HL-60/S4 treated with retinoic acid at 250 ng/mL for 4 days and 3 days (cell line): ENCODE measurements around the gene LRRFIP1.
"Not testable (repeated sequence)": the region's sequence is repeated elsewhere in the genome, so short reads cannot be mapped to it uniquely, and the experiment has no call there.

Experiments
- in situ Hi-C: fragments of 300-500 bp; cut with MboI; formaldehyde crosslinking; loops from 2 replicates; pipeline ENCODE4 v1.7.0; 2022; ENCODE audit warnings: low sequenced_read_pairs

Gene LRRFIP1

DNA sequence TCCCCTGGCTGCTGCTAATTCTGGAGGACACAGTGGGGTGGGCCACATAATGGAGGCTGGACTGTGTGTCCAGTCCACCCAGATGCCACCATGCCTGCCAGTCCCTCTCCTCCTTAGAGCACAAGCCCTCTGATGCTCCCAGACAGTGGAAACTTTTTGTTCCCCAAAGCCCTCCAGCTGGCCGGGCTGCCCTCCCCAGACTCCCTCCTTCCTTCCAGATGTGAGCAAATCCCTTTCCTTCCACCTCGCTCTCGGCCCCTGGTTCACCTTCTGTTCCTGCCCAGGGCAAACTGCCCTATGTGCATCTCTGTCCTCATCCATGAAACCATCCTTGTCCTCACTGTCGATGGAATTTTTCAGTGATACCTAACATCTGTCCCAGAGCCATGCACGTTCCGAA, 33.9 kb downstream of the LRRFIP1 start:
- in situ Hi-C loops, result no loop called here

DNA sequence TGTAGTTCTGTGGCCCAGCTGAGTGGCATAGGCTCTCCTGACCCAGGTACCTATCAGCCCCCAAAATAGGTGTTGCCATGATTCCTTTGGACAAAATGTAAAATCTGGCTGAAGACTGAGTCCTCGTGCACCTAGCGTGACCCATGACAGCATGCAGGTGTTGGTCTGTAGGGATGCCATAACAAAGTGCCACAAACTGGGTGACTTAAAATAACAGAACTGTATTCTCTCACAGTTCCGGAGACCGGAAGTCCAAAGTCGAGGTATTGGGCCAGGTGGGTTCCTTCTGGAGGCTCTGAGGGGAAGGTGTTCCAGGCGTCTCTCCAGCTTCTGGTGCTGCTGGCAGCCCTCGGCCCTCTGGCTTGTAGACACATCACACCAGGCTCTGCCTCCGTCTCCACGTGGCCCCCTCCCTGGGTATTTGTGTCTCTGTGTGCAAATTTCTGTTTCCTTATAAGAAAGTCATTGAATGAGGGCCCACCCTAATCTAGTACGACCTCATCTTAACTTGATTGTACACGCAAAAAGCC, 34.5 kb downstream of the LRRFIP1 start:
- in situ Hi-C loops, result no loop called here

DNA sequence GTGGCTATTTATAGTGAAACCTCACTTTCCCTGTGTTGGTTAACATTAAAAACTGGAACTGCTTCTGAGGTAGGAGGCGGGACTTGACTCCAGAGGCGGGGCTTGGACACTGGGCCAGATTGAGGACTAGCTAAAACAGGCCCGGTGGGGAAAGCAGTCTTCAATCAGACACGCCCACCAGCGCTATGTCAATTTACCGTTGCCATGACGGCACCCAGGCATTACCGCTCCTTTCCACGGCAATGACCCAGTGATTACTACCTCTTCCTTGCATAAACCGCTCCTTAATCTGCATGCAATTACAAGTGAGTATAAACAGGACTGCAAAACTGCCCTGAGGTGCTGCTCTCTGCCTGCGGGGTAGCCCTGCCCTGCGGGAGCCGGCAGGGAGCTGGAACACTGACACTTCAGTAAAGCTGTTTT, 35.3 kb downstream of the LRRFIP1 start:
- in situ Hi-C loops, result no loop called here

DNA sequence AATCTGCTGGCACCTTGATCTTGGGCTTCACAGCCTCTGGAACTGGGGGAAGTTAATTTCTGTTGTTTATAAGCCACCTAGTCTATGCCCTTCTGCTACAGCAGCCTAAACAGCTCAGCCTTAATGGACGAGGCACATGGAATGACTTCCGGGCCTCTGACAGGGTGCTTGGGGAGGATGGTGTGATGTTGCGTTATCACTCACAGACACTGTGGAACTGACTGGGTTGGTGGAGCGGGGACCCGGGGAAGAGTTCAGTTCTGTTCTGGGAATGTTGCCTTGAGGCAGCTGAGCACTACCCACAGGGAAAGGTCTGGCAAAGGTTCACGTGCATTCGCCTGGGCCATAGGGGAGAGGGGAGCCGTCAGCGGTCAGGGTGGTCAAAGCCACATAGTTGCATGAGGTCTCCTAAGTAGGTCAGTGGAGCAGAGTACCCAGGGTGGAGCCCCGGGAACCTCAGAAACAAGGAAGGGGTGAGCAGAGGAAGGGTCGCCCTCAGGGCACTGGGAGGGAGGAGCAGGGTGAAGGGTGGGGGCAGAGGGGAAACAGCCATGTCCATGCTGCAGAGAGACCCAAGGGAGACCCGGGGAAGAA, 36.2 kb downstream of the LRRFIP1 start:
- in situ Hi-C loops, result no loop called here

DNA sequence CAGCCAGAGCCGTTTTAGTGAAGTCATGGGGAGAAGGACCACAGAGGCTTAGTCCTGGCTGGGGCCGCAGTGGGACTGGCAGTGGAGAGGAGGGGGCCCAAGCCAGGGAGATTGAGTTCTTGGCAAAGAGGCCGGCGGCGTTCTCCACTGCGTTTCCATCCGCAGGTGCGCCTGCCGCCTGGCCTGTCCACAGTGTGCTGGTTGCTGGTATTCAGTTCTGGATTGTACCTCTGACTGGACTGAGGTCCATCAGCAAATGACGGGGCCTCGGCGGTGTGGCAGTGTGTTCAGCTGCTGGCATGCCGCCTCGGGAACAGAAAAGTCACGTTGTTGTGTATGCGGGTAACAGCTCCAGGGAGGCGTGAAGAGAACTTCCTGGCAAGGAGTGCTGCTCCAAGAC, 36.8 kb downstream of the LRRFIP1 start:
- in situ Hi-C loops, result no loop called here

DNA sequence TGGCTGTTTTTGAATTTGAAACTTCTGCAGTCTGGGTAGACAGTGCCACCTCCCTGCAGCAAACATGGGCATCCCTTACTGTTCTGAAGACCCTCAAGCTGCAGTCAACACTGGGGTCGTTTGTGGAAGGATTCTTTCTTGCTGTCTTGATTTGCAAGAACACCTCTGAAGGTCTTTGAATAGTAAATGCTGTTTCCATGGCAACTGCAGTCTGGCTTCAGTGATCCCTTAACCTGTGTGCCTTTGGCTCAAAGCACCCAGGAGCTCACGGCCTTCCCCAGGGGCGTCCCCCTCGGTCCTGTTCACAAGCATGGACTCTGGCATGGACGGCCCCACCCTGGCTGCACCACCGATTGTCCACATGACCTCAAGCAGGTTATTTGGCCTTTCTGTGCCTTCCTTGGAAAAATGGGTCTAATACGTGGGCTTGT, 38.3 kb downstream of the LRRFIP1 start:
- in situ Hi-C loops, result no loop called here

DNA sequence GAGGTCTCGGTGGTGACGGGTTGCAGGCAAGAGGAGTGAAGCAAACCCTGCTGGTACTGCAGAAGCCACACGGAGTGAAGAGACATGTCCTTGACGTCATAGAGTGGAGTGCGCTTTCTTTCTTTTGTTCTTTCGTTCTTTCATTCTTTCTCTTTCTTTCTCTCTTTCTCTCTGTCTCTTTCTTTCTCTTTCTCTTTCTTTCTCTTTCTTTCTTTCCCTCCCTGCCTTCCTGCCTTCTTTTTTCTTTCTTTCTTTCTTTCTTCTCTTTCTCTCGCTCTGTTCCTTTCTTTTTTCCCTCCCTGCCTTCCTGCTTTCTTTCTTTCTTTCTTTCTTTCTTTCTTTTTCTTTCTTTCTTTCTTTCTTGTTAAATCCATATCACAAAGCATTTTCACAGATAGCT, 39.2 kb downstream of the LRRFIP1 start:
- in situ Hi-C loops, result no loop called here

DNA sequence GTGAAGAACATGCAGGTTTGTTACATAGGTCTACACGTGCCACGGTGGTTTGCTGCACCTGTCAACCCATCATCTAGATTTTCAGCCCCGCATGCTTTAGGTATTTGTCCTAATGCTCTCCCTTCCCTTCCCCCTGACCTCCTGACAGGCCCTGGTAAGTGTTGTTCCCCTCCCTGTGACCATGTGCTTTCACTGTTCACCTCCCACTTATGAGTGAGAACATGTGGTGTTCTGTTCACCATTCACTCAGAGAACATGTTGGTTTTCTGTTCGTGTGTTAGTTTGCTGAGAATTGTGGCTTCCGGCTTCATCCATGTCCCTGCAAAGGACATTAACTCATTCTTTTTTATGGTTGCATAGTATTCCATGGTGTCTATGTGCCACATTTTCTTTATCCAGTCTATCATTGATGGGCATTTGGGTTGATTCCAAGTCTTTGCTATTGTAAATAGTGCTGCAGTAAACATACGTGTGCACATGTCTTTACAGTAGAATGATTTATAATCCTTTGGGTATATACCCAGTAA, 39.7 kb downstream of the LRRFIP1 start:
- in situ Hi-C loops, result not testable (repeated sequence)

DNA sequence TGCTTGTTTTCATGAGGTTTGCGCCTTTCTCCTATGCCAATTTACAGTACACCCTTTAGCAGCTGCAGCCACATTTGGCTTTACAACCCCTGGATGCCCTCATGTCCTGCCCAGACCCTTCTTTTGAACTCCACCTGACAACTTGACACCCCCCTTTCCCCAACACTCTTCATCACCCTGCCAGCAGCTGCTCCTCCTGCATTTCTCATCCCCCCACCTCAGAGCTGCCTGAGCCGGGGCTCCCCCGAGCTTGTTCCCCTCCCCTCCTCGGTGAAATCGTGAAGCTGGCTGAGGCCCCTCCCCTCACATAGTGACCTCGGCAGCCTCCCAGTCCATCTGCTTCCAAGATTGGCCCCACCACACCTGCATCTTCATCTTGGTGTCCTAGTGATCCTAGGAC, 40.5 kb downstream of the LRRFIP1 start:
- in situ Hi-C loops, result no loop called here

DNA sequence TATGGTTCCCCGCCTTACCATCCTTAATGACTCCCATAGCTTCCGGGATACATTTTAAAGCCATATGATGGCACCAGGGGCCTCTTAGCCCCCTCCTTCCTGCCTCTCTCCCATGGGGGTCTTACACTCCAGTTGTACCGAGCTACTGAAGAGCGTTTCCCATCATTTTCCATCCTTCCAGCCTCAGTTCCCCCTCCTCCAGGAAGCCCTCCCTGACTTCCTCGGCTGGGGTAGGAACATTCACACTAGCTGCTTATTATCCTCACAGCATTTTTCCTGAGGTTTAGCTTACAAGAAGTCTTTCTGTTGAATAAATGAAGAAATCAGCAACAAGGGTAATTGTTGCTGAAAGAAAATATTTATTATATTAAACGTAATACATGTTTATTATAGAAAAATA, 41.1 kb downstream of the LRRFIP1 start:
- in situ Hi-C loops, result no loop called here

DNA sequence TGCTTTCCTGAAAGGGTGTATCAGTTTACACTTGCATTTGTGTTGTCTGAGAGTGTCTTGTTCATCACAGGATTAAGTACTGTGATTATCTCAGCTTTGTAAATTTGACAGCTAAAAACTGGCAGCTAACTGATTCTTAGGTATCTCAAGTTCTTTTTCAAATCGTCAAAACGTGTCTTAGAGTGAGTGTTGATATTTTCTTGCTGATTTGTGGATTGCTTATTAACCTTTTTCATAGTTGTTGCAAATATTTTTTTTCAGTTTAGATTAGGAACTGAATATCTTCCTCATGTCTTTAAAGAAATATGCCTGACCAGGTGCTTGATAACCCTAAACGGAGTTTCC, 41.9 kb downstream of the LRRFIP1 start:
- in situ Hi-C loops, result no loop called here

DNA sequence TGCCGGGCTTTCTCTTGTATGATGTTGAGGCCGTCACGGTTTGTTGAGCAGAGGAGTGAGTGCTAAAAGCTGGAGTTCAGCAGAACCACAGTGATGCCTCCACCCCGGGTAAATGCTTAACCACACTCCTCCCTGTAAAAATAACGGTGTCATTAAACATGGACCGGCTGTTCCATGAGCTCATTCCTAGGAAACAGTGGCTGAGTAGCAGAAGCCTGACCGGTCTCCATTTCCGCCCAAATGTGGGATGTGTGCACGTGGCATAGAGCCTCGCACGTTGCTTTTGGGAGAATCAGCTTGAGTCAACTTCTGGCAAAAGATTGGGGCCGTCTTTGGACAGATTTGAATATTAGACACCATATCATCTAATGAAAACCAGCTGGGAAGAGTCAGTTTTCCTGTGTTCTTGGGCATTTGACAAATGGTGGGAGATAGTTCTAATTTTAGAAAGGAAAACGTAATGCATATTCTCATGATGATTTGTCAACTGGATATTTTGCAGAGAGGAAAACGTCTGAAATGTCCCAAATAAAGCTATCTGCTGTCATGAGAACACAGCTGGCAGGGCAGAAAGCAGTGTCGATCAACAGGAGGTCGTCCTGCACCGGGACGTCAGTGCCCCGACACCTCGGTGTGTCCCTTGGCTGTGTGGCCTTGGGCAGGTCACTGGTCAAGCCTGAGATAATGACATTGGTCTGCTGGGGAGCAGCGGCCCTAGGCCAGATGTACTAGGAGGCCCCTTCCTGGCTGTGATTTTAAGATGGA, 42.4 kb downstream of the LRRFIP1 start:
- in situ Hi-C loops, result no loop called here

DNA sequence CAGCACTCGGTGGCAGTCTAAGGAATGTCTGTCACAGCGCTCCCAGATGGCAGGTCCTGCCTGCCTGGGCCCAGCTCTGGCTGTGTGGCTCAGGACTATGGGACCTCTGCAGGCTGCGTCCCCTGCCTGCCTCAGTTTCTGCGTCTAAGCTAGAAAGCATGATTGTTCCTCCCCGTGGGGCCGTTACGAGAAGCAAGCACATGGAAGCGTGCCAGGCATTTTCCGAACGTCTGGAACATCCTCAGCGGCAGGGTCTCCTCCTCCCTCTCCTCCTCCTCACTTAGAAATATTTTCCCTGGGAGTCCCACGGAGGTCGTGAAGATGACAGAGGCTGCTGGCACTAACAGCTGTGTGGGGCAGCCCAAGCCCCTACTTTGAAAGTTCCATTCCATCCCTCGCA, 43.3 kb downstream of the LRRFIP1 start:
- in situ Hi-C loops, result no loop called here

DNA sequence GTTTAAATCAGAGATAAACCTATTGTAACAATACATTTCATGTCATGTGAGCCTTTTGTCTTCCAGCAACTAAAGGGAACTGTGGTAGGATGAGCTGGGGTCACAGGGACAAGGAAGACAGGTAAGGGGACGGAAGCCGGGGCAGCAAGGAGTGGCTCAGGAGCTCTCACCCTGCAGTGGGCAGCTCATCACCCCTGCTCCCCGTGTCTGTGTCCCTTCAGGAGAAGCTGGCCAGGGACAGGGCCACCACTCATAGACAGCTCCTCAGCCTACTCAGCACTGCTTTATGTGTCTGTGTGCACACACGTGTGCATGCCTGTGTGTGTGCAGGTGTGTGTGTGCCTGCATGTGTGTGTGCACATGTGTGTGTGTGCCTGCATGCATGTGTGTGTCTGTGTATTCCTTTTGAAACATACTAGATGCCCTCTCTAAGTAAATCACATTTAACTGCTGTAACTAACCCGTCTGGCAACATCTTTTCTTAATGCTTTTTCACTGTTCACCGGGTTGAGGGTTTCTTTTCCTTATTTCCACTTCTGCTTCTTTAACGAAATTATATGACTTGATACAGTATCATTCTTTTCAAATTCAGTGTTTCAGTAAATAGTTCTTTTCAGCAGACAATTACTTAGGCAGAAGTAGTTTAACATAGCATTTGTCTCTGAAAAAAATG, 44.2 kb downstream of the LRRFIP1 start:
- in situ Hi-C loops, result no loop called here

DNA sequence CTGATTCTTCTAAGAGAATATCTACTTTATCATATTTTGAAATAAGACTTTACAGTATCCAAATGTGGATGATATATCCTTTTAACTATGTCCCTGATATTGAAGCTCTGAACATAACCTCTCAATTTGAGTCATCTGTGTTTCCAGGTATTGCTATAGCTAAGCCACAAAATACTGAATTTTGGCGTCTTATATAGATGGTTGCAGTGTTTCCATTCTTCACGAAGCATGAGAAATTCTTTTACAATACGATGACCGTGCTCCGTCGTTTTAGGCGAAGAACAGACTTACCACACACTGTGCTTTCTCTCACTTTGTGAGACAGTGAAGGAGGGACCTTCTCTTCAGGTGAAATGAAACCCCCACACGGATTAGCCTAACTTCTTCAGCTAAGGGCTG, 45.3 kb downstream of the LRRFIP1 start:
- in situ Hi-C loops, result no loop called here

DNA sequence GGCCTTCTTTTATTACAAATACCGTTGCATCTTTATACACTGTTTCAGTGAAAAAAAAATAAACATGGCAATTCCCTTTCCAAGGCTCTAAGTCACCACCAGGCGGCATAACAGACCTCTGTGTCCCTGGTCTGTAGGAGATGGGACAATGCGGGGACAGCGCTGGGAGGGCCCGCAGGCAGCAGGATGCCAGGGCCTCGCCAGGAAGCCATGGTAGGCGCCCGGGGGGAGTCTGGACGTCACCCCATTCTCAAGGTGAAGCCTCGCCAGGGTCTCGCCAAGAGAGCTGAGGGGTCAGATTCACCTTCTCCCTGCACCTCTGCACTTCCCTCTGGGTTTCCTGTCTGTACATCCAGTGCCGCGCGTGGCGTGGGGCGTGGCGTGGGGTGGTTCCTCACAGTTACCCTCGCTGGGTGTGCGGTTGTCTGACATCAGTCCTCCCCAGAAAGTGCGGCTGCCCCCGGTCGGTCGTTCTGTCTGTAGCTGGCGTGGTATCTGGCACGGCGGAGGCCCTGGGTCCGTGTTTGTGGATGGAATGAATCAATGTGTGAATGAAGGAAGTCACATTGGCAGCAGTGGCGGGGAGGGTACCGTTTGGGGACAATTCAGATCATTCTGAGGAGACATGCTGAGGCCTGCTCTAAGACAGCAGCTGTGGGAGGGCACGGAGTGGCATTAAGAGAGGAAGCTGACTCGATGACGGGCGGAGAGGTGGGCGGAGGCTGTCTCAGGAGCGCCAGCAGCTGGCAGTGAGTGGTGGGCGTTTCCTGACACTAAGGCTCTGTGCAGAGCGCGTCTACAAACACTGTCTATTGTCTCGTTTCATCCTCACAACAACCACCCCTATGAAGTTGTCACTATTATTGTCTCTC, 46.0 kb downstream of the LRRFIP1 start:
- in situ Hi-C loops, result no loop called here

DNA sequence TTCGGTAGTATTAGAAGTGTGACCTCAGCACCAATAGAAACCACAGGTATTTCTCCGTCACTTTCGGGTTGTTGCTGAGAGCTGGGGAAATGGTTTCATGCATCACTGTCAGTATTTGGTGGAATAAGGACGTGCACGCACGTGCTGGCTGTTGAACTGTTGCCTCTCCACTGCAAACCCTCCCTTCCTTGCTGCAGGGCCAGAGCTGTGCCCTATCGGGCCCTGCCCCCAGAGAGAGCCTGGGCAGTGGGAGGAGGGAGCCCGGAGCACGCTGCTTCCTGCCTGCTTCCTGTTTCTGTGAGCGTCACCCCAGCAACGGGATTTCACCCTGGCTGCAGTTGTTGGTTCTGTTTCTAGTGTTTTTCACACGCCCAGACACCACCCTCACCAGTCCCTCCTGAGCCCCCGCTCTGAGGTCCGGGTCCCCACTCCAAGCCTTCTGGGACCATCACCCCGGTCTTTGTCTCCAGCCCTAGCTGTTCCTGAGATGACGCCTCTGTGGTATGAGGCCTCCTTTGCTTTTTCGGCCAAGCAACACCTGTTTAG, 47.4 kb downstream of the LRRFIP1 start:
- in situ Hi-C loops, result no loop called here

DNA sequence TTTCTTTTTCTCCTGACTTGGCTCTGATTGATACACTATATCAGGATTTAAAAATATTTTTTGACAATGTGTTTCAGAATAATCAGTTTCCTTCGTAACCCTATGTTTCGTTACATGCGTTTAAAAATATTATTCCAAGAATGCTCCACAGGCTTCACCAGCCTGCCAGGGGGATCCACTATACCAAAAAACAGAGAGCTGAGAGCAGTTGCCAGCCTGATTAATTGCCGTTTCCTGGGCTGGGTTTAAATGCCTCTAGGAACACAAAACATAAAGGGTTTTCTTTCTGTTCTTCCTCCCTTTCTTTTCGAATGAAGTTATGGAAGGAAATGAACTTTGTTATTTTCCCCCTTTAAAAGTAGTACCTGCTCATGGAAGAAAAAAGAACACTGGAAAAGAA, 47.9 kb downstream of the LRRFIP1 start:
- in situ Hi-C loops, result no loop called here

DNA sequence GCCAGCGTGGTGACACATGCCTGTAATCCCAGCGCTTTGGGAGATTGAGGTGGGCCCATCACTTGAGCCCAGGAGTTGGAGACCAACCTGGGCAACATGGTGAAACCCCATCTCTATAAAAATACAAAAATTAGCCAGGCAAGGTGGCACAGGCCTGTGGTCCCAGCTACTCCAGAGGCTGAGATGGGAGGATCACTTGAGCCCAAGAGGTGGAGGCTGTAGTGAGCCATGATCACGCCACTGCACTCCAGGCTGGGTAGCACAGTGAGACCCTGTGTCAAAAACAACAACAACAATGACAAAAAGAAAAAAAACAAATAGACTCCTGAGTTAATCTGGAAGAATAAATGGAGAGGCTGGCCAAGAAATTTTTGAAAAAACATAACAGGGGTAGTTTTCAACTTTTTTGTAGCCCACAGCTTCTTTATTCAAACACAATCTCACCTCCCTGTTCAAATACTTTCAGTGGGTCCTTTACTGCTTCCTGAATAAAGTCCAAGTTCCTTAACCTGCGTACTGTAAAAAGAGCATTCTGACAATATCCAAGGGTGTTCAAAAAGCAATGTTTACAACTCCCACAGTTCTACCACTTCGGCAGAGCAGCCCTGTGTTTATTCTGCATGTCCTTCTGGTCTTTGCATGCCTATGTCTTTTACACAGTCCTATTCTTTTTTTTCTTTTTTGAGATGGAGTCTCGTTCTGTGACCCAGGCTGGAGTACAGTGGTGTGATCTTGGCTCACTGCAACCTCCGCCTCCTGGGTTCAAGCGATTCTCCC, 53.5 kb downstream of the LRRFIP1 start:
- in situ Hi-C loops, result loop anchor here (5.0 kb wide), 1 partner anchor 61 kb away; no protein-coding TSS in a partner anchor

DNA sequence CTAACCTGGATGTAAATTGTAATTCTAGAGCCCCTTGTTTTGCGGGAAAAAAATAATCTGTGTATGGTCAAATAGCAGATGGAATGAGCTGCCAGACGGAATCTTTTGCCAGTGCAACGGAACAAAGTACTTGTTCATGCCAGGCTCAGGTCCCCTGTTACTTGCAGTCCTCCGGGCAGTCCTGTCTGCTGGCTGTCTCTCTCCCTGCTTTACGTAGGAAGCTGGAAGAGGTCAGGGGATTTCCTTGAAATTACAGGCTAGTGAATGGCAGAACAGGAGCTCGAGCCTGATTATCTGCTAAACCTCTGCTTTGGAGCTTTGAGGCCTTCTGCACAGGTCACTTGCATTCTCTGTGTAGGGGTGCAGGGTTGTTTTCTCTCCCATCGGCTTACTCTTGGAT, 54.8 kb downstream of the LRRFIP1 start:
- in situ Hi-C loops, result loop anchor here (5.0 kb wide), 1 partner anchor 60 kb away; no protein-coding TSS in a partner anchor
